Muscle layer of duodenum (tissue), 2 donors: Measurements from ENCODE around the gene YBX2.
"Not testable (repeated sequence)": the region's sequence is repeated elsewhere in the genome, so short reads cannot be mapped to it uniquely, and the experiment has no call there.

Experiments
- H3K27ac ChIP-seq: one replicate; pipeline ENCODE4 v1.7.0; 2013; ENCODE audit warnings: mild to moderate bottlenecking, low read length
- H3K27me3 ChIP-seq: one replicate; pipeline ENCODE4 v1.7.0; 2013; ENCODE audit warnings: low read depth, mild to moderate bottlenecking, control low read depth, low read length
- H3K36me3 ChIP-seq, 2 donors: one replicate each; pipeline ENCODE4 v1.7.0; 2013; ENCODE audit warnings: low read length in 2 of 2, control low read depth in 1 of 2, mild to moderate bottlenecking in 1 of 2; ENCODE audit not compliant: insufficient read depth in 2 of 2, control insufficient read depth in 1 of 2
- H3K4me1 ChIP-seq, 2 donors: one replicate each; pipeline ENCODE4 v1.7.0; 2013; ENCODE audit warnings: low read length in 2 of 2, mild to moderate bottlenecking in 2 of 2, control low read depth in 1 of 2, moderate library complexity in 1 of 2; ENCODE audit not compliant: insufficient read depth in 2 of 2, control insufficient read depth in 1 of 2
- H3K4me3 ChIP-seq, 2 donors: one replicate each; pipeline ENCODE4 v1.7.0; 2013; ENCODE audit warnings: low read length in 2 of 2, low read depth in 1 of 2, mild to moderate bottlenecking in 1 of 2
- H3K9me3 ChIP-seq, 2 donors: one replicate each; pipeline ENCODE4 v1.7.0; 2013; ENCODE audit warnings: low read length in 2 of 2, control low read depth in 1 of 2, mild to moderate bottlenecking in 1 of 2; ENCODE audit not compliant: control insufficient read depth in 1 of 2
- donor health status: healthy.

Gene YBX2

DNA sequence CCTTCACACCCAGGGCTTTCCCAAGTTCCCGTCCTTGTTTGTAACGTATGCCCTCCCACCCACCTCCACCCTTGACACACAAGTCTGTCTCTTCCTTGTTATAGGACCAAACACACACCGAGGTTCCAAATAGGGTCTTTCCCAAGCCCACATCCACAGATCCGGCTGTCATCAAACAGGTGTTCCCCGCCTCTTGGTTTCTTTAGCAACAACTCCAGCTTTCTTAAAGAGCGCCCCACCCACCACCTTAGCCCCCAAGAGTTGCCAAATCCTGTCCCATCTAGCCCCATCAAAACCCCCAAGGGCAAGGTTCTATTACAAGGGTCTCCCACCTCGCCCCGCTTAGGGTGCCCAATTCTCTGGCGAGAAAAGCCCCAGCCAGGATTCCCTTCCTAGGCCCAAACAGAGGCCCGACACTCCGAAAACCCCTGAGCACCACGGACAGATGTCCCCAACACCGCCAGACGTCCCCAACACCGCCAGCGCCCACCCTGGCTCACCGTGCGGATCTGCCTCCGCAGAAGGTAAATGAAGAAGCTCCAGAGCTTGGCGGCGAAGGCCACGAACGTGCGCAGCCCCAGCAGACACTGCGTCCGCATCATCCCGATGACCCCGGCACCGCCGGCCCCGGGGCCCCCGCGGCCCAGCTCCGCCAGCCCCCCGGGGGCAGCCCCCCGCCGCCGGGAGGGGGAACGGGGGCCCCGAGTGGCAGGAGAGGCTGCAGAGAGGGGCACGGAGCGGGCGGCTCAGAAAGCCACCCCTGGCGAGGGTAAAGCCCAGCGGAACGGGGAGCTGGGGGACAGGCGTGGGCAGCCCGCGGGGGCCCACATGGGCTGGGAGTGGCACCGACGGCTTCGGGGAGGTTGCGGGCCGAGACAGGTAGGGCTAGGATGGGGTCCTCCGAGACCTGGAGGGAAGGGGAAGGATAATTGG lies 43.5 kb downstream of the YBX2 start:
- Histone ChIP-seq H3K27ac (peak overlapping the region; percentile 97), H3K27me3 (no peaks in the 10 kb centered on the region), H3K4me1 (peaks cover 20 to 37% of the 10 kb centered on the region in 2 donors), H3K9me3 (no peaks in the 10 kb centered on the region), H3K36me3 (peaks cover 21 to 33% of the 10 kb centered on the region in 2 donors), H3K4me3 (peak overlapping the region; percentile 76 to 84)

DNA sequence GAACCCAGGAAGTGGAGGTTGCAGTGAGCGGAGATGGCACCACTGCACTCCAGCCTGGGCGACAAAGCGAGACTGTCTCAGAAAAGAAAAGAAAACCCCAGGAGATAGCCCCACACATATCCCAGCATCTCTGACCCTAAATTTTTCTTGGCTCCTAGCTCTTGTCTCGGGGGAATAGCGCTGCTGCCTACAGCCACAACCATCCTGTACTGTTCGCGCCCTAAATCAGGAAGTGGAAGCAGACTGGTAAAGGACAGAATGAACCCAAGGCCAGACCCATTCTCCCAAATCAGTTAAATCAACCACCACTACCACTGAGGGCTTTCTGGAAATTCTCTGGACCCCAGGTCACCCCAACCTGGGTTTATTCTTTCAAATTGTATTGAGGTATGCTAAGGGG lies 44.6 kb downstream of the YBX2 start:
- peaks cover 21 to 27% of the 10 kb centered on the region in 2 donors for H3K36me3 ChIP-seq
- no peaks in the 10 kb centered on the region for H3K27me3 ChIP-seq
- no peaks in the 10 kb centered on the region for H3K9me3 ChIP-seq
- peaks cover 20 to 37% of the 10 kb centered on the region in 2 donors for H3K4me1 ChIP-seq
- H3K27ac ChIP-seq, result peak overlapping the region; percentile 61
- H3K4me3 ChIP-seq, result peak overlapping the region; percentile 76 to 84

DNA sequence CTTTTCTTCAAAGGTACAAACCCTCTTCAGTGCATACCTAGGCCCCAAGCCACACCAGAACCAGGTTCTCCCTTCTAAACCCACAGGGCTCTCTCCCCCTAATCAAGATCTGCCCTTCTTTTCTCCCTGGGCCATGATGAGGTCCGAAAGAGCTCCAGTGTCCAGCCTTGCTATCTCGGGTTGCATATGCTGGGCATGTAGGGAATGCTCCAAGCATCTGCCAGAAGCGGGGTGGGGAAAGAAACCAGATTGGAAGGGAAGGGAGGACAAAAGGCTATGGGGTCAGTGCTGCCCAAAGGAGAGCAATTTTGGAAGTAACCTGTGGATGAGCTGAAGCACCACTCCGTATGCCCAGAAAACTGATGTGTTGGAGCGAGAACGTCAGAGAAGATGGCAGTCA lies 45.2 kb downstream of the YBX2 start:
- no peak overlapping the region for H3K4me3 ChIP-seq
- H3K27me3 ChIP-seq, result no peaks in the 10 kb centered on the region
- peaks cover 20 to 37% of the 10 kb centered on the region in 2 donors for H3K4me1 ChIP-seq
- no peaks in the 10 kb centered on the region for H3K9me3 ChIP-seq
- peaks cover 19 to 21% of the 10 kb centered on the region in 2 donors for H3K36me3 ChIP-seq
- H3K27ac ChIP-seq, result no peak overlapping the region

DNA sequence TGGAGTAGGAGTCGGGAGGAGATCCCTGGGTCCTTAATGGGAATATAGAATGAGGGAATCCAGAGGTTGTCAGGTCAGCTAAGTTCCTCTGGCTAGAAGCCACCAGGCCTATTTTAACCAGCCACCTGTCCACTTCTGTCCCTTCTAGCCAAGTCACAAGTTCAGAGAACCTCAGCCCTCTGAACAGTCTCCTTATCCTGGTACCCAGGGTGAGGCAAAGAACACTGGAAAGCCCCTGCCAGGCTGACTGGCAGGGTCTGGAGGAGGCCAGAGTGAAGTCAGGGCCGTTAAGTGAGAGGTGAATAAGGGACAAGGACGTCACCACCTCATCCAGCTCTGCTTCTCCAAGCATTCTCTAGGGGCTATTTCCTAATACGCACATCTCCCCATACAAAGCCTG lies 45.6 kb downstream of the YBX2 start:
- Histone ChIP-seq H3K27ac (no peak overlapping the region), H3K4me1 (peaks cover 20 to 37% of the 10 kb centered on the region in 2 donors), H3K9me3 (no peaks in the 10 kb centered on the region), H3K36me3 (peaks cover 19 to 21% of the 10 kb centered on the region in 2 donors), H3K4me3 (no peak overlapping the region), H3K27me3 (no peaks in the 10 kb centered on the region)

DNA sequence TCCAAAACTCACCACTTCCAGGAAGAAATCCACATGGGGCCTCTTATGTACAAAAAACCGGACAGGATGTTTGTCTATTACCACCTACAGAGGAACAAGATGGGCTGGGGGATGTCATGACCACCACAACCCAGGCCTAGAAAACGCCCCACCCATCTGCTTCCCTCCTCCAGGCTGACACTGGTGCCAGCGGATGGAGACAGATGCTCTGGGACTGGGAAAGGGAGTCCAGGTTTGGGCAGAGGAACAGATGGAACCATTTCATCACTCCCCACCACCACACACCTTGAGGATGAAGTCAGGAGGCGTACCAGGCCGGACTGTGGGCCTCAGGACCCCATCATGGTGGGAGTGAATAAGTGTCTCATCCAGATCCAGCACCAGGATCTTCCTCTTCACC lies 47.7 kb downstream of the YBX2 start:
- peaks cover 19 to 32% of the 10 kb centered on the region in 2 donors for H3K4me1 ChIP-seq

DNA sequence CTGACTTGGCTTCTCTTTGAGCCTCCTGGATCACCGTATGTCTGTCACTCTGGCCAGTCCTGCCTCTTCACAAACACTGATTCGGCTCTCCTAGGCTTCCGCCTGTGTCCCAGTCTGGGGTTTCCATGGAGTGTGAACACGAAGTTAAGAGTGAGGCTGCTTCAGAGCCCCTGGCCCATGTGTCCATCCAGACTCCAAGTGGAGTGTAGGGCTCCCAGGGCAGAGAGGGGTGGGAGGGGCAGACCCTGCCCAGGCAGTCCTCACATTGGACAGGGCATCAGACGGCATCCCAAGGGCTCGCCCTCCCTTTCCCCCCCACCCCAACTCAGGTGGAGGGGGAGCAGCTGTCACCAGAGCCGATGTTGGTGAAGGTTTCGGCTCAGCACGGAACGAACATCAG lies 50.6 kb downstream of the YBX2 start:
- peak overlapping the region; percentile 100 for H3K27ac ChIP-seq
- peaks cover 21 to 29% of the 10 kb centered on the region in 2 donors for H3K4me1 ChIP-seq
- not testable (repeated sequence) for H3K27me3 ChIP-seq, H3K4me3 ChIP-seq, H3K9me3 ChIP-seq
- peaks cover 27 to 42% of the 10 kb centered on the region in 2 donors for H3K36me3 ChIP-seq

More for the DNA sequence above, 47.7 kb downstream of the YBX2 start:
- Histone ChIP-seq H3K4me3 (no peak overlapping the region), H3K27me3 (no peaks in the 10 kb centered on the region), H3K27ac (no peak overlapping the region), H3K9me3 (no peaks in the 10 kb centered on the region), H3K36me3 (peaks cover 22 to 24% of the 10 kb centered on the region in 2 donors)

DNA sequence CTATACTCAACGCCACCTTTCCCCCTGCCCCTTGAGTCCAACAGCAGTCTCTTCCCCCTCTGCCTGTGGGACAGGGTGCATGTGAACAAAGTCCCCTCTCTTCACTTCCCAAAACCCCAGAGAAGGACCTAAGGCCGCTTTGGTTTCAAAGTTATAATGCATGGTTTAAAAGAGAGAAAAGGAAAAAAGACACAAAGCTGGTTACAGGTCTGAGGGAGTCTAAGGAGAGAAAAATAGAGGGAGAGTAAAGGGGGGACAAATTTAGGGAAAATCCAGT lies 51.0 kb downstream of the YBX2 start:
- Histone ChIP-seq H3K4me1 (peaks cover 21 to 25% of the 10 kb centered on the region in 2 donors), H3K9me3 (no peaks in the 10 kb centered on the region), H3K36me3 (peaks cover 27 to 42% of the 10 kb centered on the region in 2 donors), H3K27ac (peak overlapping the region; percentile 100), H3K4me3 (peak overlapping the region; percentile 96 to 99), H3K27me3 (no peaks in the 10 kb centered on the region)

DNA sequence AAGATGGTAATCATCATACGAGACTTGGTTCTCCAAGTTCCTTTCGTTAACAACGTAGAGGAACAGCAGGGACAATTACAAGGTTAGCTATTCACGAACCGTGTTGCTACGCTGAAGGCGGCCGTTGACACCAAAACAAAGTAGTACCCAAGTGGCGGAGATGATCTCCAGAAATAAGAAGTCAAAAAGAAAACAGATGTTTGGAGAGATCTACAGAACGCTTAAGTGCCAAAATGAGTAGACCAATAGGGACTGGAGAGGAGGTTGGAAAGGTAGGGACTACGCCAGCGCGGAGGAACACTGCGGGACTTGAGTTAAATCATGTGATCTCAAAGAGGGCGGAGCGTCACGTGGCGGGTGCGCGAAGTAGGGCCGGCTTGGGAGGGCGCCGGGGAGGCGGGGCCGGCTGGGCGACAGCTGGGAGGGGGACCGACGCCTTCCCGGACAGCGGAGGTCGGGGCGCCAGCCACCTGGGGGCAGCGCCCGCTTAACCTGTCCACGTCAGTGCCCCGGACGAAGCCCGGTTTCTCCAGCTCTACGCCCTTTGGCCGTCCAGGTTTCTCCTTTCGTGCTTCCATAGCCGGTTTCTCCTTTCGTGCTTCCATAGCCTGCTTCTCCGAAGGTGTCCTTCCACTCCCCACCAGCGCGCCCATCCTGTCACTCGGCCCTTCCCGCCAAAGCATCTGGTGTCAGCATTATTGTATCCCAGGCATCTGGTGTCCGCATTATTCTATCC lies 51.6 kb downstream of the YBX2 start:
- H3K4me1 ChIP-seq, result peaks cover 21 to 25% of the 10 kb centered on the region in 2 donors
- H3K27ac ChIP-seq, result peak overlapping the region; percentile 100
- H3K36me3 ChIP-seq, result peaks cover 27 to 42% of the 10 kb centered on the region in 2 donors
- H3K9me3 ChIP-seq, result no peaks in the 10 kb centered on the region
- no peaks in the 10 kb centered on the region for H3K27me3 ChIP-seq
- H3K4me3 ChIP-seq, result peak overlapping the region; percentile 96 to 99

DNA sequence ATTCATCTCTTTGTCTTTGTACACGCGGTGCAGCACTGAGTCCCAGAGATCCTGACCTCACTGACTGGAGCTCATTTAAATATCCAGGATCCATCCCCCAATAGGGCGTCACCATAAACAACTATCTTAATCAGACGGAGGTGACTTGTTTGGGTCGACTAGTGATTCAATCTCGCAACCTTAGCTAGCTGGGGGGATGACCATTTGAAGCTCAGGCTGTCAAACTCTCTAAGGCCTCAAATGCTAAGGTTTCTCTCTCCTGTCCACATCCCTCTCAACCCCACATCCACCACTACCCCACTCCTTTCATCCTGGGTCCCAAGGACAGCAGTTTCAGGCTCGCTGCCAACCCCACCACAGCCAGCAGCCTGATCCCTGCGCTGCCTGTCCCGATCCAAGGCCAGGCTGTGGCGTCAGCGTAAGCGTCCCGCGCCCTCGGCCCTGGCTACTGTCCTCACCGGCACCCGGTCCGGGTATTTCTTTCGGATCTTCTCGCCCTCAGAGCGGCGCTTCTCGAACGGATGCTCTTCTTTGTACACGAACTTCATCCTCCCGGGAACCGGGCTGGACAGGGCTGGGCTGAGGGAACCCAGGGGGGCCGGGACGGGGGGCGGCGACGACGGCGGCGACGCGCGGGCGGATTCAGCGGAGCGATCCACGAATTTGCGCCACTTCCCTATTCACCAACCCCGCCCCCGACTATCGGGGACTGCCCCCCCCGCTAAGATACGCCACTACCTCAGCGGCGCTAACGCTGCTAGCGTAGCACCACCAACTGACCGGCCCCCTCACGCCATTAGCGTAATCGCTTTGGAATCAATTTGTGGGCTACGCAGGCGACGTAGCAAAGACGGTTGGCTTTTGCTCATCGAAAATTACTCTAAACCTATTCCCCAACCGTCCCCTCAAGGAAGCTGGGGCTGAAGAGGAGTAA lies 52.4 kb downstream of the YBX2 start, which contains the start of gene GABARAP:
TSS of gene GABARAP (minus strand) at position 667 of the 934 bp plus-strand sequence. CDS start at position 548, 119 bp downstream.
- H3K36me3 ChIP-seq, result peaks cover 28 to 43% of the 10 kb centered on the region in 2 donors
- H3K4me1 ChIP-seq, result peaks cover 26 to 31% of the 10 kb centered on the region in 2 donors
- no peaks in the 10 kb centered on the region for H3K27me3 ChIP-seq
- H3K4me3 ChIP-seq, result peak within 1 kb of the TSS; percentile 96 to 99
- H3K9me3 ChIP-seq, result no peaks in the 10 kb centered on the region
- H3K27ac ChIP-seq, result peak within 1 kb of the TSS; percentile 100

DNA sequence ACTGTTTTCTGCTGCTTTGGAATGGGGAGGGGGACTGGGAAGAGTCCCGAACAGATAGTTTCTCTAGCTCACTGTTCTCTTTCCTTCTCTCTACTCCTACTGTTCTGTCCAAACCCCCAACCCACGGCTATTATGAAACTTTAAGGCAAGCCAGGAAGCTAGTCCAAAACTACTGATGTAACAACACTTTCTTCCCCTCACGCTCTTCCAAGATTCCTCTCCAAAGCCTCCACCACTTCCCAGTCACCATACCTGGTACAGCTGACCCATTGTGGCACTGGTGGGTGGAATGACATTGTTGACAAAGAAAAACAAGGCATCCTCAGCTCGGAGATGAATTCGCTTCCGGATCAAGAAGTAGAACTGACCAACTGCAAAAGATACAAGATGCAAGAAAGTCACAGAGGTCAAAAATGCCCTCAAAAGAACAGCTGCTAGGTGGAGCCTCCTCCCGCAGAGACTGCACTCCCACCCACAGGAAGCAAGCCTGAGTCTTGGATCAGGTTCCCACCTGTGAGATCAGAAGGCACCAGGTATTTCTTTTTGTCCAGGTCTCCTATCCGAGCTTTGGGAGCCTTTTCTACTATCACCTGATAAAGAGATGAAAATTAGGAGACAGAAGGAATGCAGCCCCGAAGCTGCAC lies 53.2 kb downstream of the YBX2 start:
- H3K9me3 ChIP-seq, result no peaks in the 10 kb centered on the region
- H3K27me3 ChIP-seq, result no peaks in the 10 kb centered on the region
- peaks cover 27 to 43% of the 10 kb centered on the region in 2 donors for H3K36me3 ChIP-seq
- peak overlapping the region; percentile 100 for H3K27ac ChIP-seq
- H3K4me1 ChIP-seq, result peaks cover 27 to 35% of the 10 kb centered on the region in 2 donors
- H3K4me3 ChIP-seq, result peak overlapping the region; percentile 96 to 99
